Heart left ventricle (tissue), 16 donors: Measurements from ENCODE around the gene FUT8. TPM values are rescaled to one million over a fixed set of nuclear protein-coding genes. Genes with fewer than 3 reads are reported as not detected.
A peak's percentile ranks its signal among the peaks of the same experiment; 100 is the strongest.

ENCODE experiments used
- ATAC-seq, 4 donors: fragments of 200-7000 bp; cut with Tn5 transposase; one replicate each; pipeline ENCODE4 v1.9.1; 2020 to 2022; ENCODE audit warnings: moderate library complexity in 4 of 4, mild to moderate bottlenecking in 3 of 4, moderate number of reproducible peaks in 1 of 4
- DNase-seq, 5 donors: peaks; one replicate each; pipeline ENCODE4 v3.0.0-alpha.2; 2020
- H3K27ac ChIP-seq, 12 donors: fragments of 200-600 bp; sonication (generic) in 4 of 12; one replicate each; pipeline versions ENCODE4 v1.5.0 to v1.8.0; 2016 to 2022; ENCODE audit warnings: mild to moderate bottlenecking in 2 of 12
- H3K27me3 ChIP-seq, 9 donors: fragments of 200-600 bp; sonication (generic) in 2 of 9; one replicate each; pipeline versions ENCODE4 v1.5.1 to v1.8.0; 2016 to 2022; ENCODE audit warnings: mild to moderate bottlenecking in 3 of 9
- H3K36me3 ChIP-seq, 9 donors: fragments of 200-600 bp; sonication (generic) in 2 of 9; one replicate each; pipeline versions ENCODE4 v1.5.0 to v1.8.0; 2018 to 2022; ENCODE audit warnings: mild to moderate bottlenecking in 2 of 9
- H3K4me1 ChIP-seq, 12 donors: fragments of 200-600 bp; sonication (generic) in 4 of 12; one replicate each; pipeline versions ENCODE4 v1.5.0 to v1.8.0; 2016 to 2022; ENCODE audit warnings: mild to moderate bottlenecking in 3 of 12
- H3K4me3 ChIP-seq, 12 donors: fragments of 200-600 bp; sonication (generic) in 4 of 12; one replicate each; pipeline versions ENCODE4 v1.5.0 to v1.8.0; 2017 to 2022; ENCODE audit warnings: mild to moderate bottlenecking in 9 of 12, moderate library complexity in 4 of 12
- H3K9me3 ChIP-seq, 12 donors: fragments of 200-600 bp; sonication (generic) in 4 of 12; one replicate each; pipeline versions ENCODE4 v1.5.0 to v1.8.0; 2016 to 2022; ENCODE audit warnings: mild to moderate bottlenecking in 1 of 12
- POLR2A ChIP-seq, 2 donors: fragments of 450-650 bp; IDR thresholded peaks; one replicate each; pipeline ENCODE4 v1.6.1; 2017; ENCODE audit warnings: antibody characterized with exemption in 2 of 2, mild to moderate bottlenecking in 2 of 2, moderate library complexity in 2 of 2
- WGBS, 4 donors: extraction: QIAGEN DNeasy Blood & Tissue Kit in 2 of 4; methylation state at CpG; one replicate each; pipeline versions ENCODE4 v1.1.5 to v1.1.7; 2013 to 2018; 5-methylcytosine and 5-hydroxymethylcytosine counted together
- intact Hi-C, 10 donors: fragments of 100-400 bp; cut with DNase I; formaldehyde crosslinking; loops; one replicate each; pipeline versions ENCODE4 v1.11.1 to v1.14.2; 2022
- polyA plus RNA-seq, 2 donors: library from polyadenylated mRNA; stranded (reverse); fragments of 200-250 nt; gene quantifications; one replicate each; pipeline ENCODE4 v1.2.3, GENCODE V29; 2013
- total RNA-seq, 9 donors: library from RNA; depleted of rRNA in 2 of 9; stranded (reverse); fragments of >200 nt in 2 of 9; fragmentation: NEBNext Ultra II Directional in 3 of 9; extraction: Animal tissue kit (Norgen Biotek cat#: 25700) in 3 of 9; gene quantifications; one replicate each; pipeline versions ENCODE4 v1.1.0 to v1.2.4, GENCODE V29; 2016 to 2023
- TF ChIP-seq, protein P1 (sequence below), 12 donors: fragments of 200-600 bp; sonication (generic) in 4 of 12; IDR thresholded peaks; one replicate each; pipeline versions ENCODE4 v1.5.0 to v1.8.0; 2018 to 2022; ENCODE audit warnings: antibody characterized with exemption in 12 of 12, mild to moderate bottlenecking in 5 of 12
- donor health status: ischemic (EF 13 %, LVEDD 7.1; RV severe dilation, severe dysfunction).
- donor health status: healthy with polysubstance abuse.
- donor health status: DM: no; HTN: yes; CAD: no.
- donor health status: DM: no; HTN: no; CAD: no.
- donor health status: ischemic (EF 25% LVEDD 6.9; RV normal size, moderate dysfunction).
- donor health status: ischemic (EF 25% LVEDD 5.7; RV mildly dilated, moderate dysfunction).
- donor health status: healthy.
- donor health status: DM: yes; HTN: yes; CAD: no.
- donor health status: ischemic (EF 35%, LVEDD 5.7; RV mildly dilated, moderate dysfunction).
- donor health status: nonischemic (EF 11% LVEDD 7.7; RV severe dilation, severe dysfunction).
- donor health status: DM: yes; HTN: yes; CAD: no.
- donor health status: PGD.
- donor health status: ischemic (EF 29% LVEDD 5.4; RV normal size, mild dysfunction).
- donor health status: nonischemic (EF 23%, LVEDD 6.1; RV moderate dilation, normal function).

FUT8 gene
- total and polyA plus RNA-seq, 11 donors, result 2.8 to 17.3 (median 11.2) TPM

DNA sequence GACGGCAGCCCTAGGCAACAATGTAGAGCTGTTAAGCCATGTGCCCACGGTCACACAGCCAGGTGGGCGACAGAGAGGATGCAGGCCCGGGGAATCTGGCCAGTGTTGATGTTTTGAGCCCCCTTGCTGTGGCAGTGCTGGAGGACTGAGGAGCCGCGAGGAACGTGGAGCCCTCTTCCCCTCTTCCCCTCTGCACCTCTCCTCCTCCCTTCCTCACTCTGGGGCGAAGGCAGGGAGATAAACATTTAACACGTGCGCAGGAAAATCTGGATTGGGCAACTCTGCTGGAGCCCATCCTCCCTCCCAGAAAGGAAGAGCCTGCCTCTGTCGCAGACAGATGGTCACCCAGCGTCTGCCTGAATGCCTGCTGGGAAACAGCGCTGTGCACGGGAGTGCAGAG is 376.8 kb downstream of the FUT8 start:
- DNase-seq, result no peak
- Histone ChIP-seq H3K4me3 (no peak overlapping the region), H3K36me3 (no peaks in the 10 kb centered on the region), H3K27me3 (peaks cover 0 to 12% (median 0%) of the 10 kb centered on the region in 9 donors), H3K9me3 (no peaks in the 10 kb centered on the region), H3K4me1 (no peaks in the 10 kb centered on the region), H3K27ac (no peak overlapping the region)
- TF ChIP-seq, protein P1, sequence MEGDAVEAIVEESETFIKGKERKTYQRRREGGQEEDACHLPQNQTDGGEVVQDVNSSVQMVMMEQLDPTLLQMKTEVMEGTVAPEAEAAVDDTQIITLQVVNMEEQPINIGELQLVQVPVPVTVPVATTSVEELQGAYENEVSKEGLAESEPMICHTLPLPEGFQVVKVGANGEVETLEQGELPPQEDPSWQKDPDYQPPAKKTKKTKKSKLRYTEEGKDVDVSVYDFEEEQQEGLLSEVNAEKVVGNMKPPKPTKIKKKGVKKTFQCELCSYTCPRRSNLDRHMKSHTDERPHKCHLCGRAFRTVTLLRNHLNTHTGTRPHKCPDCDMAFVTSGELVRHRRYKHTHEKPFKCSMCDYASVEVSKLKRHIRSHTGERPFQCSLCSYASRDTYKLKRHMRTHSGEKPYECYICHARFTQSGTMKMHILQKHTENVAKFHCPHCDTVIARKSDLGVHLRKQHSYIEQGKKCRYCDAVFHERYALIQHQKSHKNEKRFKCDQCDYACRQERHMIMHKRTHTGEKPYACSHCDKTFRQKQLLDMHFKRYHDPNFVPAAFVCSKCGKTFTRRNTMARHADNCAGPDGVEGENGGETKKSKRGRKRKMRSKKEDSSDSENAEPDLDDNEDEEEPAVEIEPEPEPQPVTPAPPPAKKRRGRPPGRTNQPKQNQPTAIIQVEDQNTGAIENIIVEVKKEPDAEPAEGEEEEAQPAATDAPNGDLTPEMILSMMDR (IDR thresholded peaks at IDR 0.05), result no peak
- no peak for TF ChIP-seq POLR2A (IDR thresholded peaks at IDR 0.05)
- 52 to 64% (median 61%) methylated on average over 12 to 14 of the region's 14 CpGs for WGBS, 4 donors
- intact Hi-C loops, result no loop called here
- ATAC-seq, result no peak

DNA sequence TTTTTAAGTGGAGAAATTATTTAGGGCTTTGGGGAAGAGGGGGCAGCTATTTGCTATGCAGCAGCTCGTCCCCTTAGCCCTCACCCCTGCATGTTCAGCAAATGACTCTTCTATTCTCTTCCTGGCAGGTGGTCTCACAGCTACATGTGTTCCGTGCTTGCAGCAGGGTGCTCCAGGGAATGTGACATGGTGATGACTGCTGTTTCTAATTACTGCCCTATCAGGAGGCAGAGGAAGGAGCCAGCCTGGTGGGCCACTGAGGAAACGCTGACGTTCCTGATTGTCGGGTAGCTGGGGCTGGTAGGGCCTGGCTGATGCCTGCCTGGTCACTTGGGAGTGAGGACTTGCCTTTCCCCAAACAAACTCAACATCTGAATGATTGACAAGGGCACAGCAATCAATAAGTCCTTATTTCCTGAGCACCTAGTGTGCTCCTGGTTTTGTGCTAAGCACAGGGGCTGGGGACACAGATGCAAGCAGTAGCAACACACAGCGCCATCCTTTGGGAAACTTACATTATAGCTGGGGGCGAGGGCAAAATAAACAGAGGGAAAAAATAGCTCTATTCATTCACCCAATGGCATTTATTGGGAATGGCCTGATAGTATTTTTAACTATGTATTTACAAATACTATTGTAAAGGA is 377.8 kb downstream of the FUT8 start:
- ATAC-seq (no peak), DNase-seq (no peak)
- Histone ChIP-seq H3K4me3 (no peak overlapping the region), H3K27me3 (peaks cover 0 to 12% (median 0%) of the 10 kb centered on the region in 9 donors), H3K4me1 (no peaks in the 10 kb centered on the region), H3K27ac (no peak overlapping the region), H3K36me3 (no peaks in the 10 kb centered on the region), H3K9me3 (no peaks in the 10 kb centered on the region)
- intact Hi-C loops, result no loop called here
- TF ChIP-seq, protein P1 (IDR thresholded peaks at IDR 0.05), result no peak
- TF ChIP-seq POLR2A (IDR thresholded peaks at IDR 0.05), result no peak
- WGBS, 4 donors, result 44 to 61% (median 49%) methylated on average over 7 of the region's 7 CpGs

DNA sequence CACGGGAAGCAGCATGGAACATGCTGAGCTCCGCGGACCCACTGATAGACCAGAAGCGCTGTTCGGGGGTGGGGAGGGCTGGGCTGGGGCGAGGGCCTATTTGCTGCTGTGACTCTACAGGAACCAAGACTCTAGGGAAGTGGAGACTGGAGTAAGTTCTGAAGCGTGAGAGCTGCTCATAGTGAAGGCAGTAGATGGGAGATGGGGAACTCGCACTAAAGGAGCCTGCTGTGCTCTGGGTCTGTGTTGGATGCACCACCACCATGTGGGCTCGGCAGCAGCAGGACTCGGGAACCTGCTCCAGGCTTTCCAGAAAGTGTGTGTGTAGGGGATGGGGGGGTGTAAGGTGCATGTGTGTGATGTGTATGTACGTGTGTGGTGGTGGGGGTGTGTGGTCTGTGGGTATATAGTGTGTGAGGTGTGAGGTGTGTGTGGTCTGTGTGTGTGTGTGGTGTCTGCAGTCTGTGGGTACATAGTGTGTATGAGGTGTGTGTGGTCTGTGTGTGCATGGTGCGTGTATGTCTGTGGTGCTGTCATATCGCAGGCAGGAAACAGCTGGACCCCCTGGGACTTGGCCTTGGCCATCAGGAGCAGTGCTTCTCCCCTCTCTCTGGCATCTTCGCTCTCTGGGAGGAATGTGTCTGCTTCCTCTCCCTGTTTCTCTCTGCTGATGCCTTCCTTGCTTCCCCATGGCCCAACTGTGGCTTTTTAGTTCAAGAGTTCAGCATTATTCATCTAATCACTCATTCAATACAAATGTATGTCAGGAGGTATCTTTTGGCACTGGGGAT is 378.9 kb downstream of the FUT8 start:
- no peaks in the 10 kb centered on the region for H3K36me3 ChIP-seq
- peak in 1 of 4 donors; percentile 47 for ATAC-seq

More for the DNA sequence above, 378.9 kb downstream of the FUT8 start:
- no peak overlapping the region for H3K4me3 ChIP-seq
- H3K27me3 ChIP-seq, result peaks cover 0 to 12% (median 0%) of the 10 kb centered on the region in 9 donors
- H3K27ac ChIP-seq, result no peak overlapping the region
- no peak for TF ChIP-seq POLR2A (IDR thresholded peaks at IDR 0.05)
- TF ChIP-seq, protein P1 (IDR thresholded peaks at IDR 0.05), result no peak
- no peaks in the 10 kb centered on the region for H3K4me1 ChIP-seq
- no peak for DNase-seq
- intact Hi-C loops, result no loop called here
- no peaks in the 10 kb centered on the region for H3K9me3 ChIP-seq
- WGBS, 4 donors, result 38 to 58% (median 53%) methylated on average over 14 of the region's 14 CpGs
